ENCODE results near the gene ARID2. TPM values are rescaled to one million over a fixed set of nuclear protein-coding genes. Genes with fewer than 3 reads are reported as not detected.

ARID2 gene
- total and polyA plus RNA-seq, 10 of the 15 experiments (the other 5 are each of a cell fraction or from before 2014, with no cell fraction given): 9.2 to 29.8 (median 20.3) TPM

DNA sequence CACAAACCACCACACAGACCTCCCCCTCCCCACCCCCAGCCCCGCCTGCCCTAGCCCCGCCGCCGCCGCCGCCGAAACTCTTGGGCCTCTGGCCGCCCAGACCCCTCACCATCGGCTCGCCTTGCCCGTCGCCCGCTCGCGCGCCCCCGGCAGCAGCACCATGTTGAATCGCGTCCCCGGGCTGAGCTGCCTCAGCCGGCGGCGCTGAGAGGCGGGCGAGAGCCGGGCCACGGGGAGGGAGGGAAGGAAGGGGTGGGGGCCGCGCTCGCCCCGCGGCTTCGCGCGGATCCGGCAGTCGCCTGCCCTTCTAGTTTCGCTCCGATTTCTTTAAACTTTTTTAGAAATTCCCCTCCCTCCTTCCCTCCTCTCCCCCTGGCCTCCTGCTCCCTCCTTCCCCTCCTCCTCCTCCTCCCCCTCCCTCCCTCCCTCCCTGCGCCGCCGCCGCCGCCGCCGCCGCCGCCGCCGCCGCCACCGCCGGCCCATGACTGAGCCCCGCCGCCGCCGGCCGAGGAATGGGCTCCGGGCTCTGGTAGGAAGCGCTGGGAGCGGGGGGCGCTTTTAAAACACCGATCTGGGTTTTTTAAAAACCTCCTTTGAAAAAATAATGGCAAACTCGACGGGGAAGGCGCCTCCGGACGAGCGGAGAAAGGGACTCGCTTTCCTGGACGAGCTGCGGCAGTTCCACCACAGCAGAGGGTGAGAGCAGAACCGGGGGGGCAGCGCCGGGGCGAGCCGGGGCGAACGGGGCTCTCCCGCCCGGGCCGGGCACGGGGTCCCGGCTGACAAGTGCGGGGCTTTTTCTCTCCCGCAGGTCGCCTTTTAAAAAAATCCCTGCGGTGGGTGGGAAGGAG is at the start of gene ARID2 (continued):
- TF ChIP-seq TAF1 (IDR thresholded peaks at IDR 0.05; ENCODE audit: borderline replicate concordance, low read depth, low read length) (0 out of 2 replicates have a peak, but pooled peaks have one; percentile 11), MXI1 (IDR thresholded peaks at IDR 0.05; ENCODE audit: low read depth, low read length) (0 out of 2 replicates have a peak, but pooled peaks have one; percentile 26), NRF1 (conservative IDR thresholded peaks at IDR 0.05; ENCODE audit: low read depth, low read length) (no peak), CBX5 (IDR thresholded peaks at IDR 0.05; ENCODE audit: low read depth) (no peak; the same call in 1 of the 2 replicates), RAD51 (IDR thresholded peaks at IDR 0.05) (no peak), POLR2AphosphoS5 (IDR thresholded peaks at IDR 0.05; ENCODE audit: low read length) (no peak; the same call in 1 of the 2 replicates), LARP7 (IDR thresholded peaks at IDR 0.05) (no peak), ASH2L (IDR thresholded peaks at IDR 0.05; ENCODE audit: borderline replicate concordance, low read depth) (no peak; the same call in none of the 2 replicates), POU2F2 (IDR thresholded peaks at IDR 0.05; ENCODE audit: borderline replicate concordance, low read depth, low read length) (no peak), ZNF274 (IDR thresholded peaks at IDR 0.05; ENCODE audit: insufficient read depth, insufficient read length) (no peak), PAX8 (IDR thresholded peaks at IDR 0.05) (no peak), HDAC2 (IDR thresholded peaks at IDR 0.05) (no peak), SREBF1 (IDR thresholded peaks at IDR 0.05; ENCODE audit: low read length) (no peak), YY1 (IDR thresholded peaks at IDR 0.05; ENCODE audit: low read depth, low read length) (no peak; the same call in 1 of the 2 replicates), GABPA (IDR thresholded peaks at IDR 0.05; ENCODE audit: low read depth) (no peak), ZNF217 (IDR thresholded peaks at IDR 0.05) (no peak)
- TF ChIP-seq, protein P1, sequence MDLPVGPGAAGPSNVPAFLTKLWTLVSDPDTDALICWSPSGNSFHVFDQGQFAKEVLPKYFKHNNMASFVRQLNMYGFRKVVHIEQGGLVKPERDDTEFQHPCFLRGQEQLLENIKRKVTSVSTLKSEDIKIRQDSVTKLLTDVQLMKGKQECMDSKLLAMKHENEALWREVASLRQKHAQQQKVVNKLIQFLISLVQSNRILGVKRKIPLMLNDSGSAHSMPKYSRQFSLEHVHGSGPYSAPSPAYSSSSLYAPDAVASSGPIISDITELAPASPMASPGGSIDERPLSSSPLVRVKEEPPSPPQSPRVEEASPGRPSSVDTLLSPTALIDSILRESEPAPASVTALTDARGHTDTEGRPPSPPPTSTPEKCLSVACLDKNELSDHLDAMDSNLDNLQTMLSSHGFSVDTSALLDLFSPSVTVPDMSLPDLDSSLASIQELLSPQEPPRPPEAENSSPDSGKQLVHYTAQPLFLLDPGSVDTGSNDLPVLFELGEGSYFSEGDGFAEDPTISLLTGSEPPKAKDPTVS (IDR thresholded peaks at IDR 0.05; ENCODE audit: low read depth, low read length): no peak
- TF ChIP-seq, protein P2, sequence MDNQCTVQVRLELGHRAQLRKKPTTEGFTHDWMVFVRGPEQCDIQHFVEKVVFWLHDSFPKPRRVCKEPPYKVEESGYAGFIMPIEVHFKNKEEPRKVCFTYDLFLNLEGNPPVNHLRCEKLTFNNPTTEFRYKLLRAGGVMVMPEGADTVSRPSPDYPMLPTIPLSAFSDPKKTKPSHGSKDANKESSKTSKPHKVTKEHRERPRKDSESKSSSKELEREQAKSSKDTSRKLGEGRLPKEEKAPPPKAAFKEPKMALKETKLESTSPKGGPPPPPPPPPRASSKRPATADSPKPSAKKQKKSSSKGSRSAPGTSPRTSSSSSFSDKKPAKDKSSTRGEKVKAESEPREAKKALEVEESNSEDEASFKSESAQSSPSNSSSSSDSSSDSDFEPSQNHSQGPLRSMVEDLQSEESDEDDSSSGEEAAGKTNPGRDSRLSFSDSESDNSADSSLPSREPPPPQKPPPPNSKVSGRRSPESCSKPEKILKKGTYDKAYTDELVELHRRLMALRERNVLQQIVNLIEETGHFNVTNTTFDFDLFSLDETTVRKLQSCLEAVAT (IDR thresholded peaks at IDR 0.05): peak; percentile 50
- TF ChIP-seq, protein P3, sequence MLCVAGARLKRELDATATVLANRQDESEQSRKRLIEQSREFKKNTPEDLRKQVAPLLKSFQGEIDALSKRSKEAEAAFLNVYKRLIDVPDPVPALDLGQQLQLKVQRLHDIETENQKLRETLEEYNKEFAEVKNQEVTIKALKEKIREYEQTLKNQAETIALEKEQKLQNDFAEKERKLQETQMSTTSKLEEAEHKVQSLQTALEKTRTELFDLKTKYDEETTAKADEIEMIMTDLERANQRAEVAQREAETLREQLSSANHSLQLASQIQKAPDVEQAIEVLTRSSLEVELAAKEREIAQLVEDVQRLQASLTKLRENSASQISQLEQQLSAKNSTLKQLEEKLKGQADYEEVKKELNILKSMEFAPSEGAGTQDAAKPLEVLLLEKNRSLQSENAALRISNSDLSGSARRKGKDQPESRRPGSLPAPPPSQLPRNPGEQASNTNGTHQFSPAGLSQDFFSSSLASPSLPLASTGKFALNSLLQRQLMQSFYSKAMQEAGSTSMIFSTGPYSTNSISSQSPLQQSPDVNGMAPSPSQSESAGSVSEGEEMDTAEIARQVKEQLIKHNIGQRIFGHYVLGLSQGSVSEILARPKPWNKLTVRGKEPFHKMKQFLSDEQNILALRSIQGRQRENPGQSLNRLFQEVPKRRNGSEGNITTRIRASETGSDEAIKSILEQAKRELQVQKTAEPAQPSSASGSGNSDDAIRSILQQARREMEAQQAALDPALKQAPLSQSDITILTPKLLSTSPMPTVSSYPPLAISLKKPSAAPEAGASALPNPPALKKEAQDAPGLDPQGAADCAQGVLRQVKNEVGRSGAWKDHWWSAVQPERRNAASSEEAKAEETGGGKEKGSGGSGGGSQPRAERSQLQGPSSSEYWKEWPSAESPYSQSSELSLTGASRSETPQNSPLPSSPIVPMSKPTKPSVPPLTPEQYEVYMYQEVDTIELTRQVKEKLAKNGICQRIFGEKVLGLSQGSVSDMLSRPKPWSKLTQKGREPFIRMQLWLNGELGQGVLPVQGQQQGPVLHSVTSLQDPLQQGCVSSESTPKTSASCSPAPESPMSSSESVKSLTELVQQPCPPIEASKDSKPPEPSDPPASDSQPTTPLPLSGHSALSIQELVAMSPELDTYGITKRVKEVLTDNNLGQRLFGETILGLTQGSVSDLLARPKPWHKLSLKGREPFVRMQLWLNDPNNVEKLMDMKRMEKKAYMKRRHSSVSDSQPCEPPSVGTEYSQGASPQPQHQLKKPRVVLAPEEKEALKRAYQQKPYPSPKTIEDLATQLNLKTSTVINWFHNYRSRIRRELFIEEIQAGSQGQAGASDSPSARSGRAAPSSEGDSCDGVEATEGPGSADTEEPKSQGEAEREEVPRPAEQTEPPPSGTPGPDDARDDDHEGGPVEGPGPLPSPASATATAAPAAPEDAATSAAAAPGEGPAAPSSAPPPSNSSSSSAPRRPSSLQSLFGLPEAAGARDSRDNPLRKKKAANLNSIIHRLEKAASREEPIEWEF (IDR thresholded peaks at IDR 0.05; ENCODE audit: insufficient replicate concordance, low read depth, low read length): no peak
- TF ChIP-seq, protein P4, sequence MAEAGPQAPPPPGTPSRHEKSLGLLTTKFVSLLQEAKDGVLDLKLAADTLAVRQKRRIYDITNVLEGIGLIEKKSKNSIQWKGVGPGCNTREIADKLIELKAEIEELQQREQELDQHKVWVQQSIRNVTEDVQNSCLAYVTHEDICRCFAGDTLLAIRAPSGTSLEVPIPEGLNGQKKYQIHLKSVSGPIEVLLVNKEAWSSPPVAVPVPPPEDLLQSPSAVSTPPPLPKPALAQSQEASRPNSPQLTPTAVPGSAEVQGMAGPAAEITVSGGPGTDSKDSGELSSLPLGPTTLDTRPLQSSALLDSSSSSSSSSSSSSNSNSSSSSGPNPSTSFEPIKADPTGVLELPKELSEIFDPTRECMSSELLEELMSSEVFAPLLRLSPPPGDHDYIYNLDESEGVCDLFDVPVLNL (IDR thresholded peaks at IDR 0.05; ENCODE audit: low read depth, low read length): no peak
